Measurements from ENCODE around the gene IRAK1. TPM values are rescaled to one million over a fixed set of nuclear protein-coding genes. Genes with fewer than 3 reads are reported as not detected.

Gene IRAK1
- total RNA-seq, 3 donors from 2014 or later, result 258 to 273 (median 272) TPM

Other genes with a start within 250 kb of the IRAK1 start
- not detected for gene SRPK3, start 238.9 kb downstream of the IRAK1 start, total RNA-seq
- gene IDH3G, start 225.5 kb downstream of the IRAK1 start, total RNA-seq, result 10 to 100 TPM; 60.8 to 64.2 (median 62.7) TPM
- gene SSR4, start 225.2 kb downstream of the IRAK1 start, total RNA-seq, result 100 to 1,000 TPM; 295 to 341 (median 296) TPM
- gene PDZD4, start 189.4 kb downstream of the IRAK1 start, total RNA-seq, result 1 to 10 TPM in 2 of 3 donors, under 1 TPM in 1; 0.81 to 1.4 (median 1.4) TPM
- gene L1CAM, start 133.7 kb downstream of the IRAK1 start, total RNA-seq, result under 1 TPM; 0.14 to 0.46 (median 0.34) TPM
- not detected for gene AVPR2, start 115.2 kb downstream of the IRAK1 start, total RNA-seq
- gene ARHGAP4, start 93.6 kb downstream of the IRAK1 start, total RNA-seq, result 100 to 1,000 TPM in 2 of 3 donors, 10 to 100 TPM in 1; 96.7 to 128 (median 108) TPM
- 100 to 1,000 TPM; 190 to 224 (median 221) TPM for gene NAA10, start 84.9 kb downstream of the IRAK1 start, total RNA-seq
- gene RENBP, start 75.3 kb downstream of the IRAK1 start, total RNA-seq, result 10 to 100 TPM in 1 of 3 donors, 1 to 10 TPM in 2; 6.9 to 10.4 (median 8.6) TPM
- gene HCFC1, start 48.1 kb downstream of the IRAK1 start, total RNA-seq, result 100 to 1,000 TPM; 140 to 162 (median 150) TPM
- 1 to 10 TPM; 2.0 to 2.7 (median 2.3) TPM for gene TMEM187, start 47.1 kb downstream of the IRAK1 start, total RNA-seq
- gene MECP2, start 77.8 kb upstream of the IRAK1 start, total RNA-seq, result 10 to 100 TPM; 42.6 to 46.7 (median 45.7) TPM
- not detected for gene OPN1LW, start 124.3 kb upstream of the IRAK1 start, total RNA-seq
- gene OPN1MW, start 162.7 kb upstream of the IRAK1 start, total RNA-seq, result not detected
- not detected for gene OPN1MW2, start 199.9 kb upstream of the IRAK1 start, total RNA-seq
- not detected for gene OPN1MW3, start 237.7 kb upstream of the IRAK1 start, total RNA-seq